Panc1 (cell line): ENCODE data around the gene CYP26B1. TPM values are rescaled to one million over a fixed set of nuclear protein-coding genes. Genes with fewer than 3 reads are reported as not detected.

ENCODE experiments used
- ATAC-seq: fragments of 200-7000 bp; cut with Tn5 transposase; 2 replicates; pipeline ENCODE4 v1.9.1; 2020; ENCODE audit warnings: mild to moderate bottlenecking, moderate library complexity
- BruUV-seq: library from RNA; stranded (reverse); fragments of 400-500 nt; replicated peaks from 2 replicates; lab custom pipeline; 2021; lab: Mats Ljungman, UMichigan
- CTCF ChIA-PET: fragments of 300-600 bp; sonication (Branson Sonifier 250); formaldehyde crosslinking; loops from one replicate; lab custom pipeline; 2022; ENCODE audit warnings: antibody characterized with exemption; lab: Charles Lee
- POLR2A ChIA-PET: fragments of 300-600 bp; sonication (Branson Sonifier 250); formaldehyde crosslinking; loops from one replicate; lab custom pipeline; 2022; ENCODE audit warnings: antibody characterized with exemption; lab: Charles Lee
- DNase-seq: peaks from one replicate; pipeline ENCODE4 v3.0.0-alpha.2; 2010; ENCODE audit warnings: low read depth, low spot score
- H3K27ac ChIP-seq: 2 replicates; pipeline ENCODE4 v1.5.1; 2011; ENCODE audit warnings: mild to moderate bottlenecking, low read length, inconsistent platforms
- H3K27me3 ChIP-seq: fragments of 200-500 bp; sonication (Bioruptor generic); 2 replicates; pipeline ENCODE4 v1.6.0; 2014; ENCODE audit warnings: low read length, inconsistent platforms; ENCODE audit not compliant: control insufficient read depth, insufficient read depth
- H3K36me3 ChIP-seq: fragments of 200-500 bp; sonication (Bioruptor generic); 2 replicates; pipeline ENCODE4 v1.5.1; 2014; ENCODE audit warnings: inconsistent platforms, mild to moderate bottlenecking, low read length, moderate library complexity; ENCODE audit not compliant: control insufficient read depth, insufficient read depth
- H3K4me1 ChIP-seq: 2 replicates; pipeline ENCODE4 v1.5.1; 2011; ENCODE audit warnings: inconsistent platforms, mild to moderate bottlenecking, low read length, moderate library complexity; ENCODE audit not compliant: control insufficient read depth, insufficient read depth
- H3K4me3 ChIP-seq, 2 experiments: 2 replicates each; pipeline ENCODE4 v1.5.1; 2011 to 2012; ENCODE audit warnings: low read depth in 2 of 2, low read length in 2 of 2, mild to moderate bottlenecking in 2 of 2, inconsistent platforms in 1 of 2, moderate library complexity in 1 of 2
- H3K9me3 ChIP-seq: fragments of 200-500 bp; sonication (Bioruptor generic); 2 replicates; pipeline ENCODE4 v1.5.1; 2014; ENCODE audit warnings: low read depth, mild to moderate bottlenecking, inconsistent platforms, low read length, moderate library complexity; ENCODE audit not compliant: control insufficient read depth, insufficient read depth
- CTCF ChIP-seq: fragments of 450-650 bp; IDR thresholded peaks from 2 replicates; pipeline ENCODE4 v1.5.1; 2017; ENCODE audit warnings: mild to moderate bottlenecking
- POLR2AphosphoS5 ChIP-seq: IDR thresholded peaks from 2 replicates; pipeline ENCODE4 v1.6.1; 2012; ENCODE audit warnings: mild to moderate bottlenecking, low read depth, low read length, moderate library complexity
- REST ChIP-seq, 2 experiments: IDR thresholded peaks; 2 replicates each; pipeline ENCODE4 v1.6.1; 2011 to 2012; ENCODE audit warnings: low read depth in 2 of 2, control low read depth in 1 of 2, low read length in 1 of 2, mild to moderate bottlenecking in 1 of 2, moderate library complexity in 1 of 2; ENCODE audit not compliant: insufficient read depth in 1 of 2
- SIN3A ChIP-seq: IDR thresholded peaks from 2 replicates; pipeline ENCODE4 v1.6.1; 2012; ENCODE audit warnings: low read depth, mild to moderate bottlenecking, low read length, moderate library complexity, borderline replicate concordance; ENCODE audit not compliant: insufficient read depth
- TCF7L2 ChIP-seq: IDR thresholded peaks from 2 replicates; pipeline ENCODE4 v1.6.1; 2011; ENCODE audit warnings: mild to moderate bottlenecking, low read depth, low read length, inconsistent platforms
- in situ Hi-C: cut with HindIII; loops from 2 replicates; pipeline ENCODE4 v1.10.0; 2016; ENCODE audit warnings: low sequenced_read_pairs, low pct_unique_long_range_greater_than_20kb
- intact Hi-C: fragments of 100-400 bp; cut with micrococcal nuclease; formaldehyde crosslinking; loops from one replicate; pipeline ENCODE4 v1.10.0; 2022; ENCODE audit not compliant: unreplicated experiment
- total RNA-seq: library from RNA; stranded (reverse); gene quantifications from one replicate; pipeline ENCODE4 v1.2.1, GENCODE V29; 2021; ENCODE audit not compliant: unreplicated experiment

Gene CYP26B1
- total RNA-seq, 1 experiment from 2014 or later = 12.3 TPM

DNA sequence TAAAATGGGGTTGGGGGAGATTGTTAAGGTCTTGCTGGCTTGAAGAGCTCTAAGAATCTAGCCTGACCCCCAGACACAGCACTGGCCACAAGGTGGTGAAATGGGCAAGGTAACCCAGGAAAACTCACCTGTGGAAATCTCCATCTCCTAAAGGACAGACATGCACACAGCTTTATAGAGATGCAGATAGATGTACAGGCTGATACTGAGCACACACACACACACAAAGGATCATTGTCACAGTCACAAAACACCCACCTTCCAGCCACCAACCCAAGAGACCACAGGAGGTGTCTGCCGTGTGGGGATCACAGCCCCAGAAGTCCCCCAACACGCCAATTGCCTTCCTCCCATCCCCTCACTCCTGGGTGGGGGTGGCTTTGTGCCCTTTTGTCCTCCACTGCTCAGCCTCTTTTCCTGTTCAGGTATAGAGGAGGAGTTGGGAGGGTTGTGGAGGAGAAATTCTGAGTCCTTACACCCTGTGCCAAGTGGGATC is 3.2 kb upstream of the CYP26B1 start:
- Histone ChIP-seq H3K9me3 (no peaks in the 10 kb centered on the region), H3K27ac (no peak overlapping the region), H3K4me3 (no peak overlapping the region), H3K27me3 (peaks cover 11% of the 10 kb centered on the region), H3K4me1 (peaks cover 19% of the 10 kb centered on the region), H3K36me3 (no peaks in the 10 kb centered on the region)
- CTCF ChIA-PET = interaction anchor here (1.0 to 1.6 kb wide), 6 partner anchors 214 to 606 kb away, joined by 3 to 17 read pairs (median 4); no protein-coding TSS in a partner anchor
- POLR2A ChIA-PET = no interaction called here
- ATAC-seq = no peak
- no peak for DNase-seq
- in situ Hi-C loops = no loop called here
- TF ChIP-seq TCF7L2 = no peak
- no peak for TF ChIP-seq CTCF
- TF ChIP-seq SIN3A = no peak
- TF ChIP-seq REST (IDR thresholded peaks at IDR 0.05; ENCODE audit: insufficient read depth in 1 of 2, low read depth in 2 of 2, low read length in 1 of 2) = no peak
- TF ChIP-seq POLR2AphosphoS5 = no peak
- intact Hi-C loops = loop anchor here (1.0 to 10.0 kb wide), 5 partner anchors 227 to 604 kb away; no protein-coding TSS in a partner anchor
- BruUV-seq = no TSS peak

- DNase-seq = peak; percentile 65
- peak; percentile 87 for ATAC-seq
- Histone ChIP-seq H3K36me3 (no peaks in the 10 kb centered on the region), H3K9me3 (no peaks in the 10 kb centered on the region), H3K4me1 (peaks cover 22% of the 10 kb centered on the region), H3K27me3 (peaks cover 11% of the 10 kb centered on the region), H3K27ac (no peak overlapping the region), H3K4me3 (peak overlapping the region; percentile 40 to 64)
- intact Hi-C loops (loop anchor here (1.0 to 10.0 kb wide), 5 partner anchors 226 to 603 kb away; no protein-coding TSS in a partner anchor), in situ Hi-C loops (no loop called here)
- ChIA-PET POLR2A (no interaction called here), CTCF (interaction anchor here (0.5 to 1.6 kb wide), 10 partner anchors 213 to 637 kb away, joined by 3 to 17 read pairs (median 4); no protein-coding TSS in a partner anchor)
- BruUV-seq = no TSS peak
- TF ChIP-seq CTCF (peak; percentile 89), TCF7L2 (no peak)
Measured at GRCh38 chr2:72150157-72150860, 2.6 kb upstream of the CYP26B1 start.
